GM10266 (cell line): ENCODE data around the gene PRKCE.

Experiments used
- DNase-seq: peaks from one replicate; pipeline ENCODE4 v3.0.0; 2012; ENCODE audit errors: extremely low spot score
- CTCF ChIP-seq: IDR thresholded peaks from 2 replicates; pipeline ENCODE4 v1.5.1; 2012; ENCODE audit warnings: mild to moderate bottlenecking, low read depth; ENCODE audit not compliant: control insufficient read depth, insufficient read depth; ENCODE audit errors: missing control alignments

Gene PRKCE

GRCh38 chr2:46136953-46137352 is 485.5 kb downstream of the PRKCE start:
- TF ChIP-seq CTCF: no peak
- no peak for DNase-seq

DNA sequence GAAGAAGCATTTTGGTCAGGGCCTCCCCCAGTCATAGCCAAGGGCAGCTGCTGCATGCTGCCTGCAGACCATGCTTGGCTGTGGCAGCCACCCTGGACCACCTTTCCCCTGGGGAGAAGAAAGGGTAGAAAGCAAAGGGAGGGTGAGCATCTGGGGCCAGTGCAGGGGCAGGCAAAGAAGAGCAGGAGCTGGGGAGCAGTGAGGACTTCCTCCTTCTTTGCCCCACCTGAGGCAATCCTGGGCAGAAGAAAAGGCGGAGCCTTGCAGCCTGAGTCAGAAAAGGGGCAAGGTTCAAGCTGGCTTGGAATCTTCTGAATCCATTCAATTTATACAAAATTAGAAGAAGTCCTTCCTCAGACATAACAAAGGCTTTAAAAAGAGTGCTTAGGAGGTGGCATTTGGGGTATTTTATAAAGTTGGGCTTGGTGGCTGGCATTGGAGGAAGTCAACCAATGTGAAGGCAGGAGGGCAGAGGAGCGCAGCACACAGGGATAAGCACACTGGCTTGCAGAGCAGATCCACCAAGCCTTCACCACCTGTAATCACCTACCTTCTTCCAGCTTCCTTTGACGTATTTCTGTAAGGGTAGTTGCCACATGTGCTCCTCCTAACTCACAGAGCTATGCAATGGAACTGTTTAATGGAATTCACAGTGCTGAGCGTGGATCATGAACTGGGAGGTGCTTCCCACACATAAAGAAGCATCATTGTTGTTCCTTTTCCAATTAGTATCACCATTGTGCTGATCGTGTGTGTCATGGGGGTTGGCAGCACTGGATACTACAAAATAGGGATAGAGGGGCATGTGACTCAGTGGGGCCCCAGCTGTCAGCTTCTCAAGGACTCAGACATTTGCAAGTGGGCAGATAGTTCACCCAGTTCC is 491.3 kb downstream of the PRKCE start:
- TF ChIP-seq CTCF: no peak
- DNase-seq: no peak

DNA sequence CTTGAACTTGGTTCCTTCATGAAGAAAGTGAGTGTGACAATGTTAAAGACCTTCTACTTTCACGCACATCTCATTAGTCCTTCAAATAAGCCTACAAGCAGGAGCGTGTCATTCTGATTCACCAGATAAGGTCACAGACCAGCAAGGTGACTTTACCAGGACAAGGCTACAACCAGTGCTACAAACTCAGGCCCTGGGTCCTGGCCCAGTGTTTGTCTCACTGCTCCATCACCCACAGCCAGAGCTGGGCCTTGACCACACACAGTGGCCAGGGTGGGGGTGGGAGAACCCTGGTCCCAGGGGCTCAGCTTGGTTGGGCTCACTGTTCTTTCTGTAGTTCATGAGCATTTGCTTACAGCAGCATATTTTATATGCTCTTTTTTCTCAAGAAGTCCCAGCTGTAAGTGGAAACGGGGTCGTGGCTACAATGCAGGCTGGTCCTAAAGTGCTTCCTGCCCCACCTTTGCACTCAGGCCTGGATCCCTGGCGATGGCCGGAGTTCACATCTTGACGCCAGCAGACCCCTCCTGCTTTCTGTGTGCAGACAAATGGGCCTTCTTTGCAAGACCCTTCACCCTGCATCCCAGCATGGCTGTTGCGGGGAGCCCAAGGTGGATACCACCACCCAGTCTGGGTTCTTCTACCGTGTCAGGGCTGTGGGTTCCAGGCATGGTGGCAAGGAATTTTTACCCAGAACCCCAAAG is 492.1 kb downstream of the PRKCE start:
- TF ChIP-seq CTCF: no peak
- no peak for DNase-seq

DNA sequence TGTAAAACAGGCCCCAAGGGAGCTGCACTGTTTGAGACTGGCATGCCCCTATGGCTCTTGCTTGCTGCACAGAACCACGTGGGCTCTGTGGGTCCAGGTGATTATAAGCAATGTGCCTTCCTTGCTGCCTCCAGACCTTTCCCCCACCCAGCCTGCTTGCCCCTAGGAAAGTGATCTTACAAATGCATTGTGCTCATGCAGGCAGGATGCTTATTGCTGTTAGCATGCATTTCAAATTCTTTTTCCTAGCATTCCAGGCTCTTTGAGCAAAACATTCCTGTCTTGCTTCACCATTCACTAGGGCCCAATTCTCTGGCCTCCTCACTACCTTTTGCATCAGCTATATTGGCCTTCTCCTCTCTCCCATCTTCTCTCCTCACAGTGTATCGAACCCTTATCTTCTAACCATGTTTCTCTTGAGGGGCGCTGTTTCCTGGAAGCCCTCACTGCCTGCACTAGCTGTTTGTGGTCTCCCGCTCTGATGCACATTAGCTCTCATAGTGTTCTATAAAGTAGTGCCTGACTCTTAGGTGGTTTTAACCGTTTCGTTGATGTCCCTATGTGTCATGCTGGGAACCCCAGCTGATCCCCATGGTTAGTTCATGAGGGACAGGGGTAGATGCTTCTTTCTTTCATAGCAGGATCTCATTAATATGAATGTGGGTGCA is 492.8 kb downstream of the PRKCE start:
- no peak for DNase-seq

DNA sequence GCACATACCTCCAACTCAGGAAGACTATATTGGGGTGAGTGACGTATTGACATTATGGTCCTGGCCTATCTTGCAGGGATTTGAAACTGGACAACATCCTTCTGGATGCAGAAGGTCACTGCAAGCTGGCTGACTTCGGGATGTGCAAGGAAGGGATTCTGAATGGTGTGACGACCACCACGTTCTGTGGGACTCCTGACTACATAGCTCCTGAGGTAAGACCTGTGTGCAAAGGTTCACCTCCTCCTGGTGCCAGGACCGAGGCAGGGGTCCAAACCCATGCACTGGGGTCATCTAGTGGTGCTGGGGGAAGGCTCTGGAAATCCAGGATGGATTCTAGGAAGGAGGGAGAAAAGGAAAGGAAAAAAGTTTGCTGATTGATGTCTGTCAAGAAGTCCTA is 493.5 kb downstream of the PRKCE start:
- TF ChIP-seq CTCF: no peak

More for the DNA sequence above, 492.8 kb downstream of the PRKCE start:
- no peak for TF ChIP-seq CTCF

DNA sequence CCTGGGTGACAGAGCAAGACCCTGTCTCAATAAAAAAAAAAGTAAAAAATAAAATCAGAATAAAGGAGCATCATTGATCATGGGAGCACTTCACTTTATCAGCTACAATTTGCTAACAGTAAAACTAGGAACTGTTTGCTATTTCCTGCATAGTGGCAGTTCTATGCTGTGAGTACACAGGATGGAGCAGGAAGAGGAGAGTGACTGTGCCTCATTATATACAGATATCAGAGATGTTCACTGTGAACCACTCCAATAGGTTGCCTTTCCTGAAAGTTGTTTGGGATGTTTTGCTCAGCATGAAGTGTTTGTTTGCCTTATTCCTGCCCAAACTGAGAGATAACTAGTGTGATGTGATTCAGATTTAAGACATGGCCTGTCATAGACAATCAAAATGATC is 494.4 kb downstream of the PRKCE start:
- DNase-seq: no peak
- no peak for TF ChIP-seq CTCF

More for the DNA sequence above, 493.5 kb downstream of the PRKCE start:
- no peak for DNase-seq
